SH-SY5Y (cell line): ENCODE results near the gene VKORC1L1.

Experiments
- GATA2 ChIP-seq: IDR thresholded peaks from 2 replicates; pipeline ENCODE4 v1.6.1; 2011; ENCODE audit warnings: mild to moderate bottlenecking, low read depth, low read length
- GATA3 ChIP-seq: IDR thresholded peaks from 2 replicates; pipeline ENCODE4 v1.6.1; 2011; ENCODE audit warnings: low read depth, mild to moderate bottlenecking, low read length, moderate library complexity

Gene VKORC1L1

DNA sequence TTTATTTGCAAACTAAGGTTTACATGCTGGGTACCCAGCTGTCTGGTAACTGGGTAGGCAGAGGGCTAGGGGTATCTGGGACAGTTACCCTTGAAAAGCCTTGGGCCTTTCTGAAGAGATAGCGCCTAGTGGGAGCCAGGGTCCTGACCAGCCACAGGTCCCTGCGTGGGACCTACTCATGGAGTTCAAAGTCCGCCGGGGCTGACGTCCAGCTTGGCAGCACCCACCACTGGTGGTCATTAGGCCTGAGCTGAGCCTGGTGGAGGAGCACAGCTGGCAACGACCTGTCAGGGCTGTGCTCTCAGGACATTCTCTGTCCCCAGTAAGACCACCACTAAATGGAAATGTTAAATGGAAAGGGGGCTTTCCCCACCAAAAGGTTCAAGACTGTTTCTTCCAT is 89.2 kb downstream of the VKORC1L1 start:
- no peak for TF ChIP-seq GATA3
- TF ChIP-seq GATA2, result no peak

GRCh38 chr7:65966146-65966545 is 93.3 kb downstream of the VKORC1L1 start:
- TF ChIP-seq GATA3, result no peak
- TF ChIP-seq GATA2, result no peak

DNA sequence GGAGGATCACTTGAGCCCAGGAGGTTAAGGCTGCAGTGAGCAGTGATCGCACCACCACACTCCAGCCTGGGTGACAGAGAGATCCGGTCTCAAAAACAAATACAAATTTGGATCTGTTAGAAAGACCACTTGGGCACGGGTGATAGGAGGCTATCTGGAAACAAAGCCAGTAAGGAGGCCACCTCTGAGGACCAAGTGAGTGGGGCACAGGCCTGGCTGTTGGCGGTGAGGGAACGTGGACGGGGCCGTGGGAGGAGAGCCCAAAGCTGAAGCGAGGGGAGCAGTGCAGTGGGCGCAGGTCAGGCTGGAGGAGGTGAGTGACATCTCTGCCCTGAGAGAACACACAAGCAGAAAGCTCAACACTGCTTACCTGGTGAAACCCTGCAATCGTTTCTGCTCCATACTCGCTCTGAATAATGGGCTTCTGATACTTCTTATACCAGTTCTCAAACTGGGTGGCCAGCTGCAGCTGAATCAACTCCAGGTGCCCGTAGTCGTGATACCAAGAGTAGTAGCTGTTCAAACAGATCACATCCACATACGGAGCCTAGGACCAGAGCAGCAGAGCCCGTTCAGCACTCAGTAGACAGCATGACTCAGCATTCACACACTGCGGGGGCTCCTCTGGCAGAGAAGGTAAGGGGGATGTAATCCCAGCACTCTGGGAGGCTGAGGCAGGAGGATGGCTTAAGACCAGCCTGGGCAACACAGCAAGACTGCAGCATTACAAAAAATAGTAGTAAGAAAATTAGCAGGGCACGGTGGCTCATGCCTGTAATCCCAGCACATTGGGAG is 94.7 kb downstream of the VKORC1L1 start:
- TF ChIP-seq GATA3 (no peak), GATA2 (no peak)

GRCh38 chr7:65968256-65969185 is 95.6 kb downstream of the VKORC1L1 start:
- TF ChIP-seq GATA2 (no peak), GATA3 (no peak)

DNA sequence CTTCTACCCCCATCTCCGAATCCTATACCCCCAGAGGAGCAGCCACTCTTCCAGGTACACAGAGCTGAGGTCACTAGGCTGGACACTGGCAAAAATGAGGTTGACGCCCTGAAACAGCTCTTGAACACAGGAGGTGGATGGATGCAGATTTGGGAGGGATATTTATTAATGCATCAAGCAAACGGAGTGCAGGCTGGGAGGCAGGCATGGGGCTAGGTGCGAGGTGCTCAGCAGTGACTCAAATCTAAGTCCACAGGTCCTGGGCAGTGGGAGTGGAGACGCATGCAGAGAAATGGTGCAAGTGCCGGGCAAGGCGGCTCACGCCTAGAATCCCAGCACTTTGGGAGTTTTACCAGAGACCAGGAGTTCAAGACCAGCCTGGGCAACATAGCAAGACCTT is 98.1 kb downstream of the VKORC1L1 start:
- TF ChIP-seq GATA3 (no peak), GATA2 (no peak)

- TF ChIP-seq GATA3, result no peak
- no peak for TF ChIP-seq GATA2
Measured at GRCh38 chr7:65972976-65973375, 100.1 kb downstream of the VKORC1L1 start.

DNA sequence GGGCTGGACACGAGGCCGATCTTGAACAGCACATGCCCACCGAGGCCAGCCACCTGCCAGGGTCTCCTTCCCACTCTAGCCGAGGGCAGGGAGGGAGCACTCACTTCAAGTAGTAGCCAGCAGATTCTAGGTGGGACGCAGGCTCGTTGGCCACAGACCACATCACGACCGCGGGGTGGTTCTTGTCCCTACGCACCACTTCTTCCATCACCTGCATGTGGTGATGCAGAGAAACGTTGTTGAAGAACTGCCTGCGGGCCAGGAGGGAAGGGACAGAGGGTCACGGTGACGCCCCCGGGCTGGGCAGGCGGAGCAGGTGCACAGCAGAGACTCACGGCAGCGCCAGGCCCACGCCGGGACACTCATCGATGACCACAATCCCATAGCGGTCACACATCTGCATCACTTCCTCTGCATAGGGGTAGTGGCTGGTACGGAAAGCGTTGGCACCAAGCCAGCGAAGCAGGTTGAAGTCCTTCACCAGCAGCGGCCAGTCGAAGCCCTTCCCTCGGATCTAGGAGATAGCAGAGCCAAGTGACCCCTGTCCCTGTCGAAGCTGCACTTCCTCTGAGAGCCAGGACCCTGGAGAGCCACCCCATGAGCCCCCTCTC is 101.4 kb downstream of the VKORC1L1 start:
- no peak for TF ChIP-seq GATA2
- no peak for TF ChIP-seq GATA3

DNA sequence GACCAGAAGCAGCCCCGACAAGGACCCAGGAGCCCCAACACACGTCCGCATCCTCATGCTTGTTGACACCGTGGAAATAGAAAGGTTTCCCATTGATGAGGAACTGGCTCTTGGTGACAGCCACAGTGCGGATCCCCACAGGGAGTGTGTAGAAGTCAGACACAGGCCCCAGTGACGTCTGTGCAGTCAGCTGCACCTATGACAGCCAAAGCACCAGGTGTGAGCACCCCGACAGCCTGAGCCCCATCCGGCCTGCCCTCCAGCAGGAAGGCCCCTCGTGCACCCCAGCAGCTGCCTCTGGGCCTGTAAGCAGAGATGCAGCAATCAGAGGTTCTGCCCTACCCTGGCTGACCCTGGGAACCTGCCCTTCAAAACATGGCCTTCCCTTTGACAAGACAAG is 102.0 kb downstream of the VKORC1L1 start:
- no peak for TF ChIP-seq GATA2
- TF ChIP-seq GATA3, result no peak

- TF ChIP-seq GATA2 (no peak), GATA3 (no peak)
Measured at GRCh38 chr7:65975814-65976445, 103.1 kb downstream of the VKORC1L1 start.

- no peak for TF ChIP-seq GATA2
- no peak for TF ChIP-seq GATA3
Measured at GRCh38 chr7:65976659-65977196, 103.9 kb downstream of the VKORC1L1 start.

DNA sequence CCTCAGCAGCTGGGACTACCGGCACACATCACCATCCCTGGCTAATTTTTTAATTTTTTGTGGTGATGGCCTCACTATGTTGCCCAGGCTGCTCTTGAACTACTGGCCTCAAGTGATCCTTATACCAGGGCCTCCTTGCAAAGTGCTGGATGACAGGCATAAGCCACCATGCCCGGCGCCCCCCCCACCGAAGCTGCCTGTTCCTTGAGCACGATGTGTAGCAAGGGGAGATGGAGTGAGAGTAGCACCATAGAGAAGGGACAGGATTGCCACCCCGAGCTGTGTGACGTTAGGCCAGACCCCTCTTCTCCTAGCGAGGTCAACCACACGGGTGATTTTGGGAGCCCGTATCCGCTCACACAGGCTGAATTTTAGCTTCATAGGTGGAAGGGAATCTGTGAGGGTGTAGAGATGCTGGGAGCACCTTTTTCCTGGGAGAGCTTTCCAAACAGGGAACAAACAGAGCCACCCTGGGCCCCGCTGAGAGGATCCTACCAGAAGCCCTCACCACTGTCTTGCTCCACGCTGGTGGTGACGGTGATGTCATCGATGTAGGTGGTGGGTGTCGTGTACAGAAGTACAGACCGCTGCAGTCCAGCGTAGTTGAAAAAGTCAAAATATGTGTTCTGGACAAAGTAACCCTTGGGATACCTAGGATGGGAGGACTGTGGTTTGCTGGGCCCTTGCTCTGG is 106.2 kb downstream of the VKORC1L1 start:
- TF ChIP-seq GATA2 (no peak), GATA3 (no peak)

DNA sequence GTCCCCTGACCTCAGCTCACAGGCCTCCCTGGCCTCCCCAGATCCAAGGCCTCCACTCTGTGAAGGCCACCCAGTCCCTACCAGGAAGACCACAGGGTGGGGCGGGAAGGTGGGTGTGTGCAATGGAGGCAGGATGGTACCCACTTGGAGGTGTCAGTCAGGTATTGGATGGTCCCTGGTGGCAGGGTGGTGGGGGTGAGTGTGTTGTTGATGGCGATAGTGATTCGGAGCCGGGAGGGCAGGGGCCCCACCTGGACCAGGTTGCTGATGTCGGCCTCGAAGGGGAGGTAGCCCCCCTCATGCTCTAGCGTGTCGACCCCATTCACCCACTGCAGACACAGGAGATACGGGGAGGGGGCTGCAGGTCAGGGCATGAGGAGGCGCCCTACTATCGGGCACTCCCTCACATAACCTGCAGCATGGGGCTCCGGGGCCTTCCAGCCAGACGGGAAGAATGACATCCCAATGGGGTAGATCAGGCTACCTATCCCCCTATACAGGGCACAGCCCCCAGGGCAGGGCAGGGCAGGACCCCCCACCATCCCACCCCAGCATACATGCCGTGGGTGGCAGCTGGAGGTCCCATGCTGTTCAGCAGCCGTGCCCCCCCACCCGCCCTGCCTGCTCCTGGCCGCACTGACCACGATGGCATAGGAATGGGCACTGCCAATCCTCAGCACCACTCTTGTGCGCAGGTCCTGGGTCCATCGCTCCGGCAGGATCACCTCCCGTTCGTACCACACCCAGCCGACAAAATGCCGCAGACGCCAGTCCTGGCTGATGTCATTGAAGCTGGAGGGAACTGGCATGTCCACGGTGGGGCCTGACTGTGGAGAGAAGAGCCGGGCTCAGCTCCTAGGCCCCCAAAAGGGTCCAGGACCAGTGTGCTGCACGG is 107.0 kb downstream of the VKORC1L1 start:
- TF ChIP-seq GATA2, result no peak
